Esophagus squamous epithelium (tissue), 4 donors: ENCODE results near the gene EGFLAM.

ENCODE experiments used
- POLR2A ChIP-seq, 4 donors: fragments of 450-650 bp; IDR thresholded peaks; one replicate each; pipeline ENCODE4 v1.6.1; 2017; ENCODE audit warnings: antibody characterized with exemption in 4 of 4, mild to moderate bottlenecking in 4 of 4, moderate library complexity in 3 of 4
- TF ChIP-seq, protein P1 (sequence below), 6 experiments: fragments of 450-650 bp in 4 of 6; fragments of 200-600 bp in 2 of 6; sonication (generic) in 2 of 6; IDR thresholded peaks; one replicate each; pipeline ENCODE4 v1.5.1; 2016 to 2019; ENCODE audit warnings: antibody characterized with exemption in 6 of 6, mild to moderate bottlenecking in 4 of 6, moderate library complexity in 4 of 6

DNA sequence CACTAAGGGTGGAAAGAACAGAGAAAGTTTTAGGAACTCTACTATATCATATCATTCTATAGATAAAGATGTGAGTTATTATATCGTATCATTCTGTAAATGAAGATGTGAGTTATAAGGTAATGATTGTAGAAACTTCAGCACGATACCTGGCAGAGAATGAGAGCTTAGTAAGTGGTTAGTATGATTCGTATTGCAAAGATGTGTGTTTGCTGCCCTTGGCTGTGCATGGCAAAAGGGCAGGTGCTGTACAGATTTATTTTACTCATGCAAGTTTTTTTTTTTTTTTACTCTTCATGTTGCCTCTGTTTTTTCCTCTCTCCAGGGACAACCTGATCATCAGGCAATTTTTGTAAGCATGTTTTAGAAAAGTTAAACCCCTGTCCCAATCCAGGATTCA, 83.3 kb downstream of the EGFLAM start:
- TF ChIP-seq, protein P1, sequence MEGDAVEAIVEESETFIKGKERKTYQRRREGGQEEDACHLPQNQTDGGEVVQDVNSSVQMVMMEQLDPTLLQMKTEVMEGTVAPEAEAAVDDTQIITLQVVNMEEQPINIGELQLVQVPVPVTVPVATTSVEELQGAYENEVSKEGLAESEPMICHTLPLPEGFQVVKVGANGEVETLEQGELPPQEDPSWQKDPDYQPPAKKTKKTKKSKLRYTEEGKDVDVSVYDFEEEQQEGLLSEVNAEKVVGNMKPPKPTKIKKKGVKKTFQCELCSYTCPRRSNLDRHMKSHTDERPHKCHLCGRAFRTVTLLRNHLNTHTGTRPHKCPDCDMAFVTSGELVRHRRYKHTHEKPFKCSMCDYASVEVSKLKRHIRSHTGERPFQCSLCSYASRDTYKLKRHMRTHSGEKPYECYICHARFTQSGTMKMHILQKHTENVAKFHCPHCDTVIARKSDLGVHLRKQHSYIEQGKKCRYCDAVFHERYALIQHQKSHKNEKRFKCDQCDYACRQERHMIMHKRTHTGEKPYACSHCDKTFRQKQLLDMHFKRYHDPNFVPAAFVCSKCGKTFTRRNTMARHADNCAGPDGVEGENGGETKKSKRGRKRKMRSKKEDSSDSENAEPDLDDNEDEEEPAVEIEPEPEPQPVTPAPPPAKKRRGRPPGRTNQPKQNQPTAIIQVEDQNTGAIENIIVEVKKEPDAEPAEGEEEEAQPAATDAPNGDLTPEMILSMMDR (IDR thresholded peaks at IDR 0.05), result no peak
- TF ChIP-seq POLR2A (IDR thresholded peaks at IDR 0.05), result no peak
